NCI-H1092 treated with DMSO at 0.1 percent for 48 hours (cell line): ENCODE measurements around the gene LDLRAD3.

Source experiments
- DNase-seq: peaks from one replicate; lab custom pipeline; 2025; lab: John Stamatoyannopoulos, UW

LDLRAD3 gene

DNA sequence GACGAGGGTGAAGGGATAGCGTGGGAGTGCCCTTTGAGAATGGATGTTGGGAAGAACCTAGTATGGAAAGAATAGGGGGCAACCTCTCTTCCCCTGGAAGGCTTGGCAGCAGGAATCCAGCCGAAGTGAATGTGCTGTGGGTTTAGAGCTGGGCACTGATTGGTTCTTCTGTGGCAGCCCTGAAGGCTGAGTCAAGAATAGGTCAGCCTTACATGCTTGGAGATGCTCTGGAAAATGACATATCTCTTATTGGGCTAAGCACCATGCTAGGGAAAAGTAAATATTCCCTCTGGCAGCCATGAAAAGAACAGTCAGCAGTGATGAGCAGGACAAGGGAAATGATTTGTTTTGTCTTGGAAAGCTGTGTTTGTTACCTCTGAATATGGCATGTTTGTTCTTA lies 195.9 kb downstream of the LDLRAD3 start:
- DNase-seq, result no peak

DNA sequence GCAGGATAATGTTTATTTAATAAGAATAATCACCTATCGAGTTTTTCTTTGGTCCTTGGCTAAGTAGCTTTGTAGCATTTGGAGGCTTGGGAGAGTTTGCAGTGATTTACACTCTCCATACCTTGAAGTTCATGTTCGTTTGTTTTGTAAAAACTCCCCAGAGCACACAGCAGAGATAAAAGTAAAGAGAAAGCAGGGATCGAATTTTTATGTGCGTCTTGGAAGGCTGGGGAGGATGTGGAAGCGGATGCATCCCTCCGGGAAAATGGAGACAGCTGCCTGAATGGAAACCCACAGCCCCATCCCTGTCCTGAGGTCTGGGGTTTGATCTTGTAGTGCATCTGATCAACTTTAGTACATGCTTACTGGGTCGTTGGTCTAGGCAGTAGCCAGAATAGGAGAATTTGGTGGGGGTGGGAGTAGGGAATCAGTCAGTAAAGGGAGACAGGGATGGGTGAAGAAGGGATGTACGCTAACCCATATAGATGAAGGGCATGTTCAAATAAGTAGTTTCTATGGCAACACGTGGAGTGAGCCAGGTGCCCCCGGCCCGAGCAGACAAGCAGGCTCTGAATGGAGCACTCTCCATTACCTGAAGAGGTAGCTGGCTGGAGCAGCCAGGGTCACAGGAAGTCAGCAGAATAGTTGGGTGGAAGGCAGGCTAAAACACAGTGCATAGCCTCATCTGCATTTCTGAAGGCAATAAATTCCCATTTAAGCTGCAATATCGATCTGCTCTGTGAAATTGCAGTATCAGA lies 197.5 kb downstream of the LDLRAD3 start:
- peak; percentile 44 for DNase-seq

DNA sequence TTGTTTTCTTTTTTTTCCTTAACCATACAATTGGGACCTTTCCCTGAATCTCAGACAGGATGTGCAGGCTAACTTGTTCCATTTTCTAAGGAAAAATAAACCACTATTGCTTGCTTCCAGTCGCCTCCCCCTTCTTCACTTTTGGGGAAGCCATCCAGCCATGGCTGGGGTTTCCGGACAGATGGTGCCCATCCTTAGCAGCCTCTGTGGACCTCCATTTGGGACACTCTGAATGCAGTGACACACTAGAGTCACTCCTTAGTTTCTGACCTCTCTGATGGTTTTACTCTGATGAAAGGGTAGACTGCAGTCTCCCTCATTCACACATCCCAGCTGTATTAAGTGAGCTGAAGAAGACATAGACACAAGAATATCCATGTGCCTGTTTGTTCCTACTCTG lies 198.1 kb downstream of the LDLRAD3 start:
- no peak for DNase-seq

DNA sequence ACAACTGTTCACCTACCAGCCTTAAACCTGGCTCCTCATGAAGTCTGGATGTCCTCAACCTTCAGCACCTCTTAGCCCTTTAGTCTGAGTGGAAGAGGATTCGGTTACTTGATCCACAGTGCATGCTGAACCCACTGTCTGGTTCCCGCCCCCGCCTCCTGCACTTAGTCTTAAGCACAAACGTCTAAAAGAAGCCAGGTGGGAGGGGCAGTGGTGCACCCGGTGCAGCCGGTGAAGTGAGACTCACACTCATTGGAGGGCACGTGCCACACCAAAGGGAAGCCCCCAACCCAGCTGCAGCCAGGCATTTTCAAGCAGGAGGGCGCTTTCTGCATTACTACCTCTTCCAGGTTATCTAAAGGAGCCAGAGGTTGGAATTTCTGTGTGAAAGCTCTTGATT lies 198.6 kb downstream of the LDLRAD3 start:
- DNase-seq, result peak; percentile 23

DNA sequence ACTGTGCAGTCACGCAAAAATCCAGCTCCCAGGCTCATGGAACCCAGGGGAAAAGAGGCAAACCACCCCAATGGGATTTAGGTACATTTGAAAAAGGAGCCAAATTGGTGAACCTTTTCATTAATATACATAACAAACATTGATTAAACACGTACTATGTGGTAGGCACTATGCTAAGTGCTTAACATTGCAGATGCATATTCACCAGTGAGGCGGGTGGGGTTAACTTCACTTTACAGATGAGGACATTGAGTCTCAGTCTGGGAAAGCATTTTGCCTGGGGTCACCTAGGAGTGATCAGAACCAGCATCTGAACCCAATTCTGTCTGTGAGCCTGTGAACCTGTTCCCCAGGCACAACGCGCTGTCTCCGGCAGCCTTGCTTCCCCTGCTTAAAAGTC lies 199.0 kb downstream of the LDLRAD3 start:
- no peak for DNase-seq

DNA sequence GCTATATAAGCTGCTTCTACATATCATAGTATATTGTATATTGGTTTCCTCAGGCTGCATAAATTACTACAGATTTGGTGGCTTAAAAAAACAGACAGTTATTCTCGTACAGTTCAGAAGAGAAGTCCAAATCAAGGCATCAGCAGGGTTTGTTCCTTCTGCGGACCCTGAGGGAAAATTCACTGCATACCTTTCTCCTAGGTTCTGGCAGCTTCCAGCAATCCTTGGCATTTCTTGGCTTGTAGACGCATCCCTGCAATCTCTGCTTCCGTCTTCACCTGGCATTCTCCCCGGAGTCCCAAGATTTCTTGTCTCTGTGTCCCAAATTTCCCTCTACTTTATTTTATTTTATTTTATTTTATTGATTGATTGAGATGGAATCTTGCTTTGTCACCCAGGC lies 202.6 kb downstream of the LDLRAD3 start:
- DNase-seq, result no peak

DNA sequence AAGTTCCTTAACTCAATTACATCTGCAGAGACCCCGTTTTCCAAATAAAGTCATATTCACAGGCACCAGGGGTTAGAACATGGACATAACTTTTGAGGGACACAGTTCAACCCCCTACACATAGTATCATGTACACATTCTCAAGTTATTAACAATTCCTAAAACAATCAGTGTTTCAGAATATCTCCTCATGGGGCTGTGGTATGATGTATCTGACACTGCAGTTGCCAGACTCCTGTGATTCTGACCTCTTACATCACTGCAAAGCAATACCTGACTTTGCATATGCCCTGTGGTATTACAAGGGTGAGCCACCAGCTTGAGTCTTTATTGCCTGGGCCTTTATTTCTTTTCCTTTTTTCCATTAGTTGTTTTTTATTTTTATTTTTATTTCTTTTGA lies 203.6 kb downstream of the LDLRAD3 start:
- DNase-seq, result no peak

DNA sequence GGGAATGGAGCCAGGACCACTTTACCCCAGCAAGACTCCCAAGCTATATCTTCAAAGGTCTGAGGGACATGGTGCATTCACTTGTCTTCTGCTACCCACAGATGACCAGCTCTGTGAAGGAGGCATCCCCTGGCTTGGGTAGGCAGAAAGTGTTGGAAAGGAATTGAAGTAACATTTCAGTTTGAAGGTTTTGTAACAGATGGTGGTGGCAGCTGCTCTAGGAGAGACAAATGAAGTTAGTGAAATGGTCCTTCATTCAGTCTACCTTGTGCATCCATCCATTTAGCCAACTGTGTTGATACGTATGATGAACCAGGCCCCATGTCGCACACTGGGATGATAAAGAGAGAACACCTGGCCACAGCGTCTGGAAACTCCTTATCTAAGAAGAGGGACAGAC lies 204.8 kb downstream of the LDLRAD3 start:
- no peak for DNase-seq

DNA sequence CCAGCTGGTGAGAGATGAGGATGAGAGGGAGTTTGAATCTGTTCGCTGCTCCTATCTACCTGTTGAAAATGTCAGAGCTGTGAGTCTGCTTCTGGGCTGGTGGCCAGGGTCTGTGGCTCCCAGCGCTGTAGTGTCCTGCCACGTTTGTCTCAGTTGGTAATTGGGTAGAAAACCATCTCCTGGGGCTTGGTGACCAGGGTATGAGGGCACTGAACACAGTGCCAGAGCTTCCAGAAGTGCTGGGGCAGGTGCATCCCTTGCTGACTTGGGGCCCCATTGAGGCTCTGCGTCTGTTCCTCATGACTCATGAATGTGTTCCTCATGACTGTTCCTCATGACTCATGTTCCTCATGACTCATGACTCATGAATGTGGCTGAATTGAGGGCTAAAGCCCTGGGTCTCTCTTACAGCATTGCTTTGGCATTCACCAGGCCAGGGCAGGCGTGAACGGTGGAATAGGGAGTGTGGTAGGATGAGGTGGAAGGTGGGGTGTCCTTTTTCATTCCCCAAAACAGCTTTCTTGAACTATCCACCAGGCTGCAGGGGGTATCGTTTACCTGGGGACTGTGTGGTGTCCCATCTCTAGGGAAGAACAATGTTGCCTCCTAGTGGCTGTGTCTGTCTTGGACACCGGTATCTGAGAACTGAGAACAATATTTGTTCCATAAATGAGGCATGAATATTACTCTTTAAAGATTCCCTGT lies 205.8 kb downstream of the LDLRAD3 start:
- DNase-seq, result peak; percentile 4

DNA sequence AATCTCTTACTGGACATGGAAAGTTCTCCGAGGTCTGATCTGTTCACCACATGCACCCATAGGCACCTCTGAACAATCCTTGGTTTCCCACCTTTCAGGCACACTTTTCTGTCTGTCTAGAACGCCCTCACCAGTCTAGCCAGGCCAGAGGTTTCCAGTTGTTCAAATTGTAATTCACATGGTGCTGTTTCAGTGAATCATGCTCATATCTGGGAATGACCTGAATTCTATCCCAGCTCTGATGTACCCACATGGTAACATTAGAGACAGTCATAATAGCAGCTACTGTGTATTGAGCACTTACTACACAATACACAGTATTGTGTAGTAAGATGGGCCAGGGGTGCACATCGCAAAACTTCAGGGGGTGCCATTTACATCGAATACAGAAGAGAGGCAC lies 207.1 kb downstream of the LDLRAD3 start:
- no peak for DNase-seq

DNA sequence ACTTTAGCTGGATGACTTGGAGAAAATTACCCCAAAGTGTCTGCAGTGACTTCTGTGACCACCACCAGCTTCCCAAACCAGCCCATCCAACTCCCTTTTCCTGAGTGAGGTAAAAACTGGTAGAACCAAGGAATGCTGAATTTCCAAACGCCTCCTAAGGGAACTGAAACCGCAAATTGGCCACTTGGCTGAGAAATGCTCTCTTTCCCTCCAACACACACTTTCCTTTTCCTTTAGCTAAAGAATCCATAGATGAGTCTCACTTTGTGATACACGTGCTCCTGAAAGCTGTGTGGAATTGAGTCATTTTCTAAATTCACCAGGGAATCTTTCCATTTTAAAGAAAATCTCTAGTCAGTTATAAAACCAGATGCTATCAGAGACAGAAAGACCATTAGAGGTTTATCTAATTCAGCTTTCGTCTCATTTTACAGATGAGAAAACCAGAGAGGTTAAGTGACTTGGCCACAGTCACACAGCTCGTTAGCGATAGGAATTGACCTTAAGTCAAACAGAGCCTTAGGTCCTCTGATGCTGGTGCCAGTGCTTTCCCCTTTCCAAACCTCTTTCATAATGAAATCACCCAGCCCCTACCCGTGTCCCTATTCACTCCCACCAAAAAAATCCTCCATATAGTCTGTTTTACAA lies 208.2 kb downstream of the LDLRAD3 start:
- DNase-seq, result no peak

DNA sequence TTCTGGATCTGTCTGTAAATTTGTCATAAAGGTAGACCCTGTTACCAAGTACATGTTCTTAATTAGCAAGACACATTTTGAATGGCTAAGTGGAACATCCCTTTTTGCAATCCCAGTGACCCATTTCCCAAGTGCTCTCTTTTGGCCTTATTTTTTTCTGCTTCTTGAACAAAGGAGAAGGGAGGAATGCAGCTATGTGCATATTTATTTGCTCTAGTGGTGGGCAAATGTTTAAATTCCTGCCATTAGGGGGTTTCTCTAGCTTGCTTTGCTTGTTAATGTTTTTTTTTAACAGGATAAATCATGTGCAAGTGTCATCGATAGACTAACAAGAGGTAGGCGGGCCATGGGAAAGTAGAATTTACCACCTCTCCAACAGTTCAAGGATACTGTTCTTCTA lies 209.7 kb downstream of the LDLRAD3 start:
- no peak for DNase-seq

DNA sequence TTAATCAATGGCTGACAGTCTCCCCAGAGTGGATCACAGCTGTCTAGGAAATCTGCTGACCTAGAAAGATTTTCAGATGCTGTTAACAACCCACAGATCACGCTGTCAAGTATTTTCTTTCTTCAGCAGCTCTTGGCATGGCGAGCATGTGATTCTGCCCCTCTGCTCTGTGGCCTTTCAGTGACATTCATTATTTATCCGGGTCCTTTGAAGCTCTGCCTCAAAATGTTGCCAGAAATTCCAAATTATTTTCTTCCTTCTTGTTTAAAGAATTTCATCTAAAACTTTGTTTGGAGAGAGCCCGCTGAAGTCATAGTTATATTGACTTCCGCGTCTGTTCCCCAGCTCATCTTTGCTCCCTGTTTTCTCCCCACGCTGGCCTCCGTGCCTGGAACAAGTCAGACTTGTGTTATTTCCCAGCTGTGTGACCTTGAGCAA lies 211.3 kb downstream of the LDLRAD3 start:
- no peak for DNase-seq

DNA sequence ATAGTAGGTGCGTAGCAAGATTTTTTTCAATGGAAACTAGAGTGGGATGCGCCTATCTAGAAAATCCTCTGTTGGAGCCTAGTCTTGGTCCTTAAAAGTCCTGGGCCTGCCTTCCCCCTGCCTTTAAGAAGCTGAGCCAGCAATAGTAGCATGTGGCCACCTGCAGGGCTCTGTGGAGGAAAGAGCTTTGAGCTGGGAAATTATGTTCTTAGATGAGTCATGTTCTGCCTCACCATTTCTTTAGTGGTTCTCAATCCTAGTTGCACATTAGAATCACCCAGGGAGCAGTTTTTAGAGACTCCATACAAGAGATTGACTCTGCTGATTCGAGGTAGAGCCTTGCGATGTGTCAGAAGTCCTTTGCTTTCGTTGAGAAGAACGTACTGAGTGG lies 211.9 kb downstream of the LDLRAD3 start:
- no peak for DNase-seq

DNA sequence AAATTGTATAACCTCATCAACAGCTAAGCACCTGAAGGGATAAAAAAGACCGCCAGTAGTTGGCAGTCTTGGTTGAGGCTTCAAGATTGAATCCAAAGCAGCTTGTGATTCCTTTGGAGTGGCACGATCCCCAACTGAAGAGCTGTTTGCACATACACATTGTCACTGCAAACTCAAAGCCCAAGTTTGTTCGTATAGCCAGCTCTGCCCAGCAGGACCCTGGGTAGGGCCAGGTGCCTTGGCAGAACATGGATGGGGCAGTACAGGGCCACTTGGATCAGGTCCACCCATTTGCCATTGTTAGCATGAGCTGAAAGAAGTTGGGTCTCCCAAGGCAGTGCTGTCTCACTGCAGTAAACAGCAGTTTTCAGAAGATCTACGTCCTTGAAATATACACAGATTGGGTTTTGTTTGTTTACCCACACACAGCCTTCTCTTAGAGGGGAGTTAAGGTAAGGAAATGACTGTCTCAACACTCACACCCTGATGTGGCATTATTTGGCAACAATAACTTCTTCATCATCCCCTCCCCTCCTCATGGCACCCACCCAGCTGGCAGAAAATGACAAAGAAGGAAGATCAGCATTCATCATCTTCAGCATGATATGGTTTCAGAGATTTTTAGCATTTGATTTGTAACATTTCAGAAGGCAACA lies 212.4 kb downstream of the LDLRAD3 start:
- DNase-seq, result peak; percentile 19

DNA sequence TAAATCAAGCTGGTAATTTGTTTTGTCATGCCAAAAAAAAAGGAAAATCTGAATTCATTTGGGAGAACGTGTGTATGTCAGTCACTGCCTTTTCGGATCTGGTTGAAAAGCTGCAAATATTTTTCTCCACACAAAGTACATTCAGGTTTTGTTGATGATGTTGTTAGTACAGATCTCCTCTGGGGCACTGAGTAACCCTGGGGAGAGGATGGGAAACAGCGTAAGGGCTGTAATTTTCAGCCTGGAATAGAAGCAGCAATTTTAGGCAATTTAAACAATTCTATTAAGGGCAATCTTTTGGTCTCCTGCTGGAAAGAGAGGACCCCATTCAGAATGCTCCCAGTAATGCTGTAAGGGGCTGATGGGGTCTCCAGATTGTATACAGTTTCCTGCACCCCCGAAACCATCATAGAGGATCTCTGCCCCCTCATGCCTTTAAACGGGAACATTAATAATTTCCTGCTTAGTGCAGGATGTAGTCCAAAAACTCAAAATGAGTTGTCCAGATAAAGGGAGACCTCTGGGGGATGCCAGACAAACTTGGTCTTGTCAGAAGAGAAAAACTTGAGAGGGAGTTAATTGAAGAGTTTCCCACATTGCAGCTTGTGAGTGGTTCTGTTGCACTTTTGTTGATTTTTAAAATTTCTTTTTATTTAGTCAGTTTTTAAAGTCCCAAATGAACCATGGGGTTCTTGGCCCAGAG lies 213.1 kb downstream of the LDLRAD3 start:
- no peak for DNase-seq

DNA sequence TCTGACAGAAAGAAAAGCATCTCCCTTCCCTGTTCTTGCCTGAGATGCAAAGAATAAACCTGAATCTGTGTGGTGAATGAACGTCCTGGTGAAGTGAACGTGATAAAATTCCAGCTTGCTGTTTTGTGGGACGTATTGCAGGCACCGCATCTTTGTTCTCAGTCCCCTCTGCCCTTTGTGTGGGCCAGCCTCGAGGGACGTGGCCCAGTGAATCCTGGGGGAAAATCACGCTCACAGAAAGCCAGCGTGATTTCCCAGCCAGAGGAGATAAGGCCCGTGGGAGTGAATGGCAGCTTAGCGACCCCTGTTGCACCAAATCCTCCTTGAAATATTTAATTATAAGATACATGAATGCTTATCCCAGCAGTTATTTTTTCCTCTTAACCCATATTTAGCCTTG lies 216.2 kb downstream of the LDLRAD3 start:
- no peak for DNase-seq

DNA sequence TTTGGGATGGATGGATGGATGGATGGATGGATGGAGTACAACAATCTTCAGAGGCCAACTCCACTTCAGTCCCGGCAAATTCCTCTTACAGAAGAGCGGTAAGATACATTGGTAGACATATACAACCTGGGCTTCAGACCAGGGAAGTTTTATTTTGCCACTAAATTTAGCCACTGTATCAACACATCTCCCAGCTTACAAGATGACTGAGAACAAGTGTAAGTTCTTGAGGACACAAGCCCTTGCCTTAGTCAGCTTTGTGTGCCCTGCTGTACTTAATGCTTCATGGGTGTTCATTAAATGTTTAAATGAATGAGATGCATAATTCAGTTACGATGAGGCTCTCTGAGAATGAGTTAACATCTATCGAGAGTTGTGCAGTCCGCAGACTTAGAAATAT lies 217.7 kb downstream of the LDLRAD3 start:
- DNase-seq, result no peak

DNA sequence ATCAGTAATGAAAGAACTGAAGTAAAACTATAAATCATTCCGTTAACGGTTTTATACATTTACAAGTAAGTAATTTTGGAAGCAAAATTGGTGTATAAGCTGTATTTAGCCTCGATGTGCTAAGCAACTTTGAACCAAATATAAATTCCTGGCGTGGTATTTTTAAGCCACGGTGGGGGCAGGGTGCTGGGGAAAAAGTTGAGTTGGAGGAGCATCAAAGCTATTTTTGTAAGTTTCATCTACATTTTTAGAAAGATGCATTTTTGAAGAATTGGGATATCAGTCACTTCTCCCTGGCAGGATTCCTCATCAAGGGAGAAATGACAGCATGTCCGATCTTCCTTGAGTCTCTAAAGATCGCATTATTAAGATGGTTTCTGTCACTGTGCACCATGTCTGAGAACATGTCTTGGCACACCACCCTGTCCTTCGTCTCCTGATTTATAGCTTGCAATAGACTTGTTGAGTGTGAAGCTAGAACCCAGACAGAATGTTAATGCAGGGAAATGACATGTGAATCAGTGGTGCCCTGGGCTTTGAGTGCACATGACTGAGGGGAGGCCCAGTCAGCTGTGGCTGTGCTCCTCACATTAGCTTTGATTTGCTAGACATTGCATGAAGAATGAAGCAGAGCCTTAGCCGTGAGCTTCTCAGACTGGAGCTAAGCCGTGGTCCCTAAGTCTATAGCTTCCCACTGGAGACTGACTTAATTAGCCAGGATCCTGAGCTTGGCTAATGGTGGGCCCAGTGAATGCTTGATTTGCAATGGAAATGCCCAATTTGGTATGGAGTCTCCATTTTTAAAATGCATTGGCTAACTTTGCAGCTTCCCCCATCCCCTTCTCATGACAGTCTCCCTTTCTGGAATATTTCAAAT lies 218.4 kb downstream of the LDLRAD3 start:
- DNase-seq, result peak; percentile 28

DNA sequence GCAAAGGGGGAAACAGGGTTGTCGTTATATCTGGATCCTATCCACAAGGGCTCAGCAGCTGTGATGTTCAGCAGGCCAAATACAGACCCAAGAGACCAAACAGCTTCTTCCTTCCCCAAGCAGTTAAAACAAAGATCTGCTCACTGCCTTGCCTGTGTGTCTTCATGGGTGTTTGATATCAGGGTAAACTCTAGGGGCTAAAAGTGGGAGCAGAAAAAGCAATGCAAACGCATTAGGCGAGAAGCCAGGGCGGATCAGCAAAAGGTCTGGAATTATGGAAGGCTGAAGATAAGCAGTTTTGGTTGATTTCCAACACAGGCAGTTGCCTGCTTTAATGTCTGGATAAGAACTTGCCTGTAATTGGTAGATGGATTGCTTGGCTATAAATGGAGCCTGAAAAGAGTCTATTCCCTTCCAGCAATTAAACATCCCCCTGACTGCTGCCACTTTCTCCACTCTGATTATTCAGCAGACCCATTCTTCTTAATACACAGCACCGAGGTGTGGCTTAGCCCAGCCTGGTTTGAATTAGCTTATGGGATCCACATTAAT lies 219.1 kb downstream of the LDLRAD3 start:
- DNase-seq, result peak; percentile 79
